DND-41 (cell line): Measurements from ENCODE around the gene TRAPPC5.

Experiments used
- EZH2 ChIP-seq: IDR thresholded peaks from 3 replicates; pipeline ENCODE4 v1.6.1; 2012; ENCODE audit warnings: borderline replicate concordance, low read depth, mild to moderate bottlenecking, moderate library complexity, low read length, inconsistent platforms; ENCODE audit not compliant: severe bottlenecking
- TF ChIP-seq, protein P1 (sequence below): IDR thresholded peaks from 2 replicates; pipeline ENCODE4 v1.5.1; 2012; ENCODE audit warnings: borderline replicate concordance, low read length, moderate library complexity, mild to moderate bottlenecking; ENCODE audit not compliant: poor library complexity, severe bottlenecking; ENCODE audit errors: extremely low read depth

DNA sequence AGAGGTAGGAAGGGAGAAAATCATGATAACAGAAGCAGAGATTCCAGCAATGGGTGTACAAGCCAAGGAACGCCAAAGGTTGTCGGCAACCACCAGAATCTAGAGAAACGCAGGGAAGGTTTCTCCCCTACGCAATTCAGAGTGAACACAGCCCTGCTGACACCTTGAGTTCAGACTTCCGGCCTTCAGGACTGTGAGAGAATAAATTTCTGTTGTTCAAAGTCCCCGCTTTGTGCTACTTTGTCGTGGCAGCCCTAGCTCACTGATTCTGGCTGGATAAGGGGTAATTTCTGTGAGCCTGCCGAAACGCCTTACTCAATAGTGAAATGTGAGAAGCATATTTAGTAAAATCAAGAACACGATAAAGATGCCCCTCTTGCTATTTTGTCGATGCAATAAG, 56.6 kb downstream of the TRAPPC5 start:
- no peak for TF ChIP-seq EZH2
- TF ChIP-seq, protein P1, sequence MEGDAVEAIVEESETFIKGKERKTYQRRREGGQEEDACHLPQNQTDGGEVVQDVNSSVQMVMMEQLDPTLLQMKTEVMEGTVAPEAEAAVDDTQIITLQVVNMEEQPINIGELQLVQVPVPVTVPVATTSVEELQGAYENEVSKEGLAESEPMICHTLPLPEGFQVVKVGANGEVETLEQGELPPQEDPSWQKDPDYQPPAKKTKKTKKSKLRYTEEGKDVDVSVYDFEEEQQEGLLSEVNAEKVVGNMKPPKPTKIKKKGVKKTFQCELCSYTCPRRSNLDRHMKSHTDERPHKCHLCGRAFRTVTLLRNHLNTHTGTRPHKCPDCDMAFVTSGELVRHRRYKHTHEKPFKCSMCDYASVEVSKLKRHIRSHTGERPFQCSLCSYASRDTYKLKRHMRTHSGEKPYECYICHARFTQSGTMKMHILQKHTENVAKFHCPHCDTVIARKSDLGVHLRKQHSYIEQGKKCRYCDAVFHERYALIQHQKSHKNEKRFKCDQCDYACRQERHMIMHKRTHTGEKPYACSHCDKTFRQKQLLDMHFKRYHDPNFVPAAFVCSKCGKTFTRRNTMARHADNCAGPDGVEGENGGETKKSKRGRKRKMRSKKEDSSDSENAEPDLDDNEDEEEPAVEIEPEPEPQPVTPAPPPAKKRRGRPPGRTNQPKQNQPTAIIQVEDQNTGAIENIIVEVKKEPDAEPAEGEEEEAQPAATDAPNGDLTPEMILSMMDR, result no peak
